Endodermal cell (in vitro differentiated cells): Measurements from ENCODE around the gene UBE2D3. TPM values are rescaled to one million over a fixed set of nuclear protein-coding genes. Genes with fewer than 3 reads are reported as not detected.
"Not testable (repeated sequence)": the region's sequence is repeated elsewhere in the genome, so short reads cannot be mapped to it uniquely, and the experiment has no call there.

Experiments used
- DNase-seq: peaks from one replicate; pipeline ENCODE4 v3.0.0-alpha.2; 2017
- H3K27ac ChIP-seq: 2 replicates; pipeline ENCODE4 v1.5.1; 2013; ENCODE audit warnings: mild to moderate bottlenecking, low read depth, low read length, moderate library complexity
- H3K27me3 ChIP-seq: 2 replicates; pipeline ENCODE4 v1.6.1; 2013; ENCODE audit warnings: mild to moderate bottlenecking, low read length, moderate library complexity; ENCODE audit not compliant: insufficient read depth, control insufficient read depth, poor library complexity, severe bottlenecking
- H3K36me3 ChIP-seq: 2 replicates; pipeline ENCODE4 v1.7.0; 2013; ENCODE audit warnings: mild to moderate bottlenecking, low read length, moderate library complexity; ENCODE audit not compliant: control insufficient read depth, insufficient read depth
- H3K4me1 ChIP-seq: one replicate; pipeline ENCODE4 v1.7.0; 2013; ENCODE audit warnings: low read length; ENCODE audit not compliant: control insufficient read depth, insufficient read depth
- H3K4me3 ChIP-seq: 2 replicates; pipeline ENCODE4 v1.5.1; 2013; ENCODE audit warnings: mild to moderate bottlenecking, low read length, moderate library complexity
- H3K9ac ChIP-seq: 2 replicates; pipeline ENCODE4 v1.6.1; 2013; ENCODE audit warnings: mild to moderate bottlenecking, low read length, moderate library complexity; ENCODE audit not compliant: poor library complexity, severe bottlenecking; ENCODE audit errors: extremely low read depth
- H3K9me3 ChIP-seq: 2 replicates; pipeline ENCODE4 v1.6.1; 2013; ENCODE audit warnings: mild to moderate bottlenecking, low read length, moderate library complexity; ENCODE audit not compliant: control insufficient read depth
- H3K27ac Mint-ChIP-seq: 2 replicates; pipeline ENCODE4 v1.8.0; 2020; ENCODE audit warnings: mixed read lengths
- H3K27me3 Mint-ChIP-seq: 2 replicates; pipeline ENCODE4 v1.8.0; 2021; ENCODE audit warnings: mild to moderate bottlenecking, mixed read lengths; ENCODE audit not compliant: insufficient read depth
- H3K36me3 Mint-ChIP-seq: 2 replicates; pipeline ENCODE4 v1.8.0; 2020; ENCODE audit warnings: low read depth, mixed read lengths
- H3K4me1 Mint-ChIP-seq: 2 replicates; pipeline ENCODE4 v1.8.0; 2020; ENCODE audit warnings: mixed read lengths
- H3K4me3 Mint-ChIP-seq: 2 replicates; pipeline ENCODE4 v1.8.0; 2020; ENCODE audit warnings: mild to moderate bottlenecking, moderate library complexity, mixed read lengths
- H3K9me3 Mint-ChIP-seq: 2 replicates; pipeline ENCODE4 v1.8.0; 2020; ENCODE audit warnings: mild to moderate bottlenecking, mixed read lengths
- CTCF ChIP-seq: fragments of 200-600 bp; sonication (generic); conservative IDR thresholded peaks from 2 replicates; pipeline ENCODE4 v1.5.0; 2021; ENCODE audit warnings: antibody characterized with exemption, mild to moderate bottlenecking
- WGBS, 2 experiments: methylation state at CpG; one replicate each; pipeline versions ENCODE4 v1.1.5 to v1.1.7; 2013; ENCODE audit warnings: missing lambda C conversion rate in 2 of 2, mixed read lengths in 1 of 2; ENCODE audit not compliant: insufficient coverage in 1 of 2, insufficient read length in 1 of 2; 5-methylcytosine and 5-hydroxymethylcytosine counted together
- total RNA-seq, 2 donors: library from RNA; stranded (reverse); fragmentation: NEBNext Ultra II Directional in 1 of 2; extraction: Animal tissue kit (Norgen Biotek cat#: 25700) in 1 of 2; gene quantifications; 2 replicates in 1 of 2; 3 replicates in 1 of 2; pipeline ENCODE4 v1.2.1, GENCODE V29; 2021

Gene UBE2D3
- total RNA-seq, 2 donors from 2014 or later = 283 to 310 TPM

- peak overlapping the region; percentile 80 for H3K9ac ChIP-seq
- TF ChIP-seq CTCF = no peak
- no peaks in the 10 kb centered on the region for H3K27me3 Mint-ChIP-seq
- H3K27ac ChIP-seq = no peak overlapping the region
- no peak for DNase-seq
- H3K36me3 Mint-ChIP-seq = peaks cover 11% of the 10 kb centered on the region
- no peaks in the 10 kb centered on the region for H3K27me3 ChIP-seq
- peaks cover 3% of the 10 kb centered on the region for H3K4me1 ChIP-seq
- no peaks in the 10 kb centered on the region for H3K36me3 ChIP-seq
- H3K4me1 Mint-ChIP-seq = peaks cover 30% of the 10 kb centered on the region
- H3K4me3 Mint-ChIP-seq = peak overlapping the region; percentile 80
- no peaks in the 10 kb centered on the region for H3K9me3 ChIP-seq
- peak overlapping the region; percentile 98 for H3K27ac Mint-ChIP-seq
- WGBS, 2 experiments = 87 to 96% methylated on average over 8 to 11 of the region's 12 CpGs
- H3K4me3 ChIP-seq = peak overlapping the region; percentile 94
- no peaks in the 10 kb centered on the region for H3K9me3 Mint-ChIP-seq
Observed at GRCh38 chr4:102867278-102868152, 40.2 kb upstream of the UBE2D3 start.

- H3K4me3 ChIP-seq, H3K4me1 ChIP-seq, H3K9me3 Mint-ChIP-seq, H3K36me3 ChIP-seq, H3K27me3 Mint-ChIP-seq, H3K9ac ChIP-seq, H3K9me3 ChIP-seq, H3K27ac ChIP-seq, DNase-seq, H3K27ac Mint-ChIP-seq, H3K27me3 ChIP-seq, H3K4me3 Mint-ChIP-seq: not testable (repeated sequence)
- peaks cover 20% of the 10 kb centered on the region for H3K4me1 Mint-ChIP-seq
- 100% methylated on average over 2 to 5 of the region's 5 CpGs for WGBS, 2 experiments
- peaks cover 14% of the 10 kb centered on the region for H3K36me3 Mint-ChIP-seq
Observed at GRCh38 chr4:102865327-102865726, 38.0 kb upstream of the UBE2D3 start.

GRCh38 chr4:102862747-102863146 lies 35.4 kb upstream of the UBE2D3 start:
- H3K27me3 Mint-ChIP-seq = no peaks in the 10 kb centered on the region
- no peak overlapping the region for H3K27ac ChIP-seq
- DNase-seq = no peak
- no peaks in the 10 kb centered on the region for H3K9me3 ChIP-seq
- no peaks in the 10 kb centered on the region for H3K27me3 ChIP-seq
- no peaks in the 10 kb centered on the region for H3K4me1 ChIP-seq
- no peak overlapping the region for H3K4me3 ChIP-seq
- H3K9ac ChIP-seq = no peak overlapping the region
- 88 to 96% methylated on average over 1 of the region's 1 CpG for WGBS, 2 experiments
- H3K4me3 Mint-ChIP-seq = no peak overlapping the region
- H3K9me3 Mint-ChIP-seq = peaks cover 19% of the 10 kb centered on the region
- peaks cover 23% of the 10 kb centered on the region for H3K36me3 Mint-ChIP-seq
- H3K4me1 Mint-ChIP-seq = peaks cover 14% of the 10 kb centered on the region
- H3K27ac Mint-ChIP-seq = no peak overlapping the region
- no peak for TF ChIP-seq CTCF
- H3K36me3 ChIP-seq = no peaks in the 10 kb centered on the region
